ENCODE results near the gene CDCA8.
"Not testable (repeated sequence)": the region's sequence is repeated elsewhere in the genome, so short reads cannot be mapped to it uniquely, and the experiment has no call there.

Gene CDCA8

DNA sequence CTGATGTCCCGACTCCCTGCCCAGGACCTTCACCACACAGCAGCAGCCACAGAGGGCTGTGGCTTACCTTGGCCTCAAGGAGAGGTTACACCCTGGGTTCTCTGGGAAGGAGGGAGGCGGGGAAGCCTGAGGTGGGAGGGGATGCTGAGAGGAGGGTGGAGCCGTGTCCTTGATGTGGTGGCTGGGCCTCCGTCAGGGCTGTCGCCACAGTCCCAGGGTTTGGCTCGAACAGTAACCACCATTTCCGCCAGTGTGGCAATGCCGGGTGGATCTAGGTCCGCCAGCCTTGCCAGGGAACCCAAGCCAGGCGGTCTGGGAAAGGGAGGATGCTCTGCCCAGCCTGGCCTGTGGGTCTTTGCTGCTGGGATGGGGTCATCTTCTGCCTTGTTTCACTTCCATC lies 18.4 kb upstream of the CDCA8 start:
- peak; percentile 85 for DNase-seq

DNA sequence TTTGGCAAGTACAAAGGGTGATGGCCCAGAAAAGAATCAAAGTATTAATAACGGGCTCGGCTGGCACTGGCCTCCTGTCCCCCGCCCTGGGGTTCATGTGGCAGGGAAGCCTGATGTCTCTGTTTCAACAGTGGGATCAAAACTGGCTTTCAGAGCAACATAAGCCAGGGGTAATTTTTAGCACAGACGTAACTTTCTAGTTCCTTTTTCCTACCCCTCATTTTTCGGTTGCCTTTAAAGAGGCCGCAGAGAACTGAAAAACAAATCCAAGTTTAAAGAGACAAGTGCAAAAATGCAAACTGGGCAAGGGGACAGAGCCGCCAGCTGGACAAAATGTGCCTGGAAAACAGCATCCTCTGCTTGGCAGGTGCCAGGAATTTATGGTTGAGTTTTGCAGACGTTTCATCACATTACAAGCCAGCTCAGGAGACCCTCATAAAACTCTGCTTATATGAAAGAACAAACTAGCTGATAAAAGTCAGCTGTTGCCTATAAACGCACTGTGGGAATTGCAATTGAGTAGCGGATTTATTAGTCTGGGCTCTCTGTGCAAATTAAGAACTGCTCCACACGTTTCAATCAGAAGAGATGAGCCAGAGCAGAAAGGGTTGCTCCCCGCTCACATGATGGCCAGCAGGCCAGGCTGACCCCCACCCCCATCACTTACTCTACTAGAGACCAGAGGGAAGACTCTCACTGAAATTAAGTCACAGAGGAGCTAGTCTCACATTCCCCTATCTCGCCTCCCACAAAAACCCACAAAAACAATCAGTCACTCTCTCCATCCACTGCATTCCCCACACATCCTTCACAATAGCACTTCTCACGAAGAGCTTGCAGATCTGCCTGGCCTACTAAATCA lies 15.8 kb upstream of the CDCA8 start:
- DNase-seq = no peak

DNA sequence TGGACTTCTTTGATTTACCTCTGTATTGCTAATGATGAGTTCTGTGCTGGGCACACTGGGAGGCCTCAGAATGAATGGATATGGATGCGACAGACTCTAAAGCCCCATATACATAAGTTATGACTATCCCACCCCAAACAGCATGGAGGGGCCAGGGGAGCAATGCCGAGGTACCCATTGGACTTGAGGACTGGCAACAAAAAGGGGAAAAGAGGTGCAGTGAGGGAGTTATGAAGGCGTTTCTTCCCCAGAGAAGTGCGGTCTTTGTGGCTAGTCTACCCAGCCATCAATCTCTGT lies 15.2 kb upstream of the CDCA8 start:
- DNase-seq = peak; percentile 19

GRCh38 chr1:37677808-37678207 lies 14.5 kb upstream of the CDCA8 start:
- peak; percentile 16 for DNase-seq

DNA sequence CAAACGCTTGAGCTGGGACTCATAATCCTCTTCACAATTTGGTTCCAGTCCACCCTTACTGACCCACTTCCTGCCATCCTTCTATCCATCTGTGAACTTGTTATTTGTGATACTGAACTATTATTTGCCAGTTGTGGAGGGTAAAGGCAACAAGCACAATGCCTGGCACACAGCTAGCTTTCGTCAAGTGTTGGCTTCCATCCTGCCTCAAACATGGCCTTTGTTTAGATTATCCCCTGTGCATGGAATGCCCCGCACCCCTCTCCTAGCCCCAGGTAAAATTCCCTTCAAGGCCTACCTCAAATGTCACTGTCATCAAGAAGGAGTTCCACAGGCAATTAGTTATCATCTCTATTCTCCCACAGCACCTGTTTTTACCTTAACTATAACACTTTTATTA lies 11.4 kb upstream of the CDCA8 start:
- peak; percentile 25 for DNase-seq

DNA sequence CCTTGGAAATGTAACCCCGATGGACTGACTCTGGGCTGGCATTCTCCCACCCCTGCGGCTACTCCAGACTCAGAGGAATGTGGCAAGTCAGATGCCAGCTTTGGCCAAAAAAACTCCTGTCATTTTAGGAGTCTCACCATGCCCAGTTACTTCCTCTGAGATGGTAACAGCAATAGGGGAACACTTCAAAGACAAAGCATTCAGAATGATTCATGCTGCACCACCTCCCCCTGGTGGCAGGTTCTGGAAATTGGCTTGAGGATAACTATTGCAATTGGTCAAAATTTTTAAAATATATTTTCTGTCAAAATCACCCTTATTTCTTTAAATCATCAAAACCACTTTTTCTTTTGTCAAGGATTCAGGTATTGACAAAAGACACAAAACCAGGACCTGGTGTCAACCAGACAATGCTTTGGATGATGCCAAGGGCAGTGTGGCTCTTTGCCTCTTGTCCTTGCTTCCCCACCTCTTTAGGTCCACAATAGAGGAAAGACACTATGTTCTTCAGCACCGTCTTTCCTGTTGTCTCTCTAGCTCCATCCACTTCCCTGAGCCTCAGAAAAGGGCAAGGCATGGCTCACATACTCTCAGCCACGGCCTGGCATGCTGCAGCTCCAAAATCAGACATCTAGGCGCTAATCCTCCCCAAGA lies 9.9 kb upstream of the CDCA8 start:
- DNase-seq = peak; percentile 91

GRCh38 chr1:37684182-37684581 lies 8.1 kb upstream of the CDCA8 start:
- DNase-seq = not testable (repeated sequence)

DNA sequence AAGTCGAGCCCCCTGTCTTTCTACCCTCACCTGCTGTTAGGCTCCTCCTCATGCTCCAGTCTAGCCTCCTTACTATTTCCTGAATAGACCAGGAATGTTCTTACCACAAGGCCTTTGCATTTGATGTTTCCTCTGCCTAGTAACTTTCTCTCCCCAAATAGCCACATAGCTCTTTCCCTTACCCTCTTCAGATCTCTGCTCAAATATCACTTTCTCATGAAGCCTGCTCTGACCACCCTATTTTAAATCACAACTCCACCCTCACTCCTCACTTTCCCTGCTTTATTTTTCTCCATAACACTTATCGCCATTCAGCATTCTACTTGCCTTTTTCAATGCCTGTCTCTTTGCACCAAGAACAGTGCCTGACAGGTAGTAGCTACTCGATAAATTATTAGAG lies 6.6 kb upstream of the CDCA8 start:
- DNase-seq = no peak

DNA sequence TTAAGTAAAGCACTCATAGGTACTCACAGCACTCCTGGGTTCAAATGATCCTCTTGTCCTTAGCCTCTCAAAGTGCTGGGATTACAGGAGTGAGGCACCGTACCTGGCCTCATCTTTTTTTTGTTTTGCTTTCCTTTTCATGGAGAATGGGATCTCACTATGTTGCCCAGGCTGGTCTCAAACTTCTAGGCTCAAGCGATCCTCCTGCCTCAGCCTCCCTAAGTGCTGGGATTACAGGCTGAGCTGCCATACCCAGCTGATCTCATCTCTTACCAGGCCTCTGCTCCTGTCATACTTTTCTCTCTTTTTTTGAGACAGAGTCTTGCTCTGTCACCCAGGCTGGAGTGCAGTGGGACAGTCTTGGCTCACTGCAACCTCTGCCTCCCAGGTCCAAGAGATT lies 4.6 kb upstream of the CDCA8 start:
- not testable (repeated sequence) for DNase-seq

DNA sequence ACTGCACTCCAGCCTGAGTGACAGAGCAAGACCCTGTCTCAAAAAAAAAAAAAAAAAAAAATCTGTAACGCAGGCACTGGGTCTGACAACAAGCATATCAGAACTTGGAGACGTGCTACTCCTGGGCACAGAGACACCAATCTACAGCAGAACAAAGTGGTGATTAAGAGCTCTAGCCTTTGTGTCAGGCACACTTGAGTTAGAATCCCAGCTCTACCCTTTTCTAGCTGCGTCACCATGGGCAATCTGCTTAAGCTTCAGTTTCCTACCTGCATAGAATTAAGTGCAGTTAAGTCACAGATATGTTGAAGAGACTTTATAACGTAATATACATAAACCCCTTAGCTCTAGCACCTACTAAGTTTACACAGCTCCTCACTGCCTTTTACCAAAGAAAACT lies 3.4 kb upstream of the CDCA8 start:
- DNase-seq = no peak

DNA sequence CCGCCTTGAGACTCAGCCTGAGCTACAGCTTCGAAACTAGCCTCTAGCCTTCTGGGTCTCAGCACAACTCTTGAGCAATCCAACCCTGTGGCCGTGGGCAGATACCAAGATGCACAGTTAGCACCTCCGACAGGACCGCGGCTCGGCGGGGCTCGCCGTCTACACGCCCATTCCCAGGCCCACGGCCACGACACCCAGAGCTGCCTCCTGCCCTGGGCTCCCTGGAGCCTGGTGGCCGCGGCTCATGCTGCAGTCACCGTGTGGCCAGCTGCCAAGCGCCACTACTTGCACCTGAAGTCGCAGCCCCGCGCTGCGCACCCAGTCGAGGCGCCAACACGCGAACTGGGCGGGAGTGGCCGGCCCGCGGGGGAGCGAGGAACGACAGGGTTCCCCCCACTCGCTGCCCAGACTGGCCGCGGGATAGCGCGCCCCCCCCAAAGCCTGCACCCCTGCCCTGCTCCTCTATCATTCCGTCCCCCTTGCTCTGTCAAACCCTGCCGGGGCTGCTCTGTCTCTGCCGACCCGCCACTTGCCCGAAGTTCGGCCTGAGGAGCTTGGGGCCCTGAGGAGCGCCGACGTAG lies 729 bp upstream of the CDCA8 start:
- DNase-seq = peak; percentile 71

- no peak for DNase-seq
Measured at GRCh38 chr1:37692834-37693175, 489 bp downstream of the CDCA8 start.

DNA sequence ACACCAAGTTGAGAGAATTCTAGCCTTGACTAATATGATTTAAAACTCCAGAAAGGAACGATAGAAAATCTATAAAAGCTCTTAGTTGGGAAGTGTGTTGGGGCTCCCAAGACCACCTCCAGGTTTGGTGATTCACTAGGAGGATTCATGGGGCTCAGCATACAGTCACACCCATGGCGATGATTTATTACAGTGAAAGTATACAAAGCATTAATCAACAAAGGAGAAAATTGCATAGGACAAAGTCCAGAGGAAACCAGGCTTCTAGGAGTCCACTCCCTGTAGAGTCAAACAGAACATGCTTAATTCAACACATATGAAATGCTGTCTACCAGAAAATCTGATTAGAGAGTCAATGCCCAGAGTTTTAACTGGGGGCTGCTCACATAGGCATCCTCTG lies 4.8 kb downstream of the CDCA8 start:
- no peak for DNase-seq

DNA sequence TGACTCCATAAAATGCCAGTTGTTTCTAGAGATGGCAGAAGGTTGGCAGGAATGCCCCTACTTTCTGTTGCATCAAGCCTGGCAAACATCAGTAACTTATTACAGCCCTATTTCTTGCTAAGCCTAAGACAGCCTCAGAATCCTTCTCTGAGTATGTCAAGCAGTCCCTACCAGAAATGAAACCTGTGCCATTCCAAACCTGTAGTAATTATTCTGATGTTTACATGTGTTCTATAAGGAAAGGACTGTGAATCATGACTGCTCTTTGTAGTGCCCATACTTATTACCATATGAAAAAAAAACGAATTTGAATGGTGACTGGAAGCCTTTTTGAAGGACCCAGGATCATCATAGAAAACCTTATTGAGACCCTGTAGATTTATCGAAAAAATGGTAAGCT lies 5.4 kb downstream of the CDCA8 start:
- no peak for DNase-seq

DNA sequence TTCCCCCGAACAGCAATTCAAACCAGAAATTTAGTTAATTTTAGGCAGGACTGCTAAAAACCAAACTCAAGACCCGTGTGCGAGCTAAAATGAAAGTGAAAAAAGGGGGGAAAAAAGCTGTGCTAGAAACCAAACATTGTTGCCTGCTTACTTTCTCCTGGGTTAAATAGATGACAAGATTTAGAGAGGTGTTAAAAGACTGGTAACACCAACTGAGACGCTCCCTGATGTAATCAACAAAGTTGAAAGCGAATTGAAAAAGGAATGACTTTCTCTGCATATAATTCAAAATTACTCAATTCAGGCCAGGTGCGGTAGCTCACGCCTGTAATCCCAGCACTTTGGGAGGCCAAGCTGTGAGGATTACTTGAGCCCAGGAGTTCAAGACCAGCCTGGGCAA lies 6.8 kb downstream of the CDCA8 start:
- no peak for DNase-seq

DNA sequence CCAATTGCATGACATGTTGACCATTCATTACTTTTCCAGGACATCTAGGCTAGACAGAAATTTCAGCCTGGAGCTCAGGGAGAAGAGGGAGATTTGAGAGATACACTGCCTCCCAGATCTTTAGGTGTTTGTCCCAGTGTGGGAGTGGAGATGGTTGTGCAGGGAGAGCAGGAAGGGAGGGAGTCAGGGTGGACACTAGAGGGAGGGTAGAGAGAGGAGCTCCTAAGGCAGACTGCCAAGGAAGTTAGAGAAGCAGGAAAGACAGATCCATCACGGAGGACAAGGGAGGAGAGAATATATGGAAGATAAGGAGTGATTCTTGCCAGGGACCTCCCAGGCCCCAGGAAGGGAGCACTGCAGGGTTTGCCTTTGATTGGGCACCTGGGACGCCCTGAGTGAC lies 8.7 kb downstream of the CDCA8 start:
- DNase-seq = no peak

GRCh38 chr1:37703061-37703460 lies 10.7 kb downstream of the CDCA8 start:
- DNase-seq = no peak

- DNase-seq = no peak
Measured at GRCh38 chr1:37704966-37705365, 12.7 kb downstream of the CDCA8 start.

DNA sequence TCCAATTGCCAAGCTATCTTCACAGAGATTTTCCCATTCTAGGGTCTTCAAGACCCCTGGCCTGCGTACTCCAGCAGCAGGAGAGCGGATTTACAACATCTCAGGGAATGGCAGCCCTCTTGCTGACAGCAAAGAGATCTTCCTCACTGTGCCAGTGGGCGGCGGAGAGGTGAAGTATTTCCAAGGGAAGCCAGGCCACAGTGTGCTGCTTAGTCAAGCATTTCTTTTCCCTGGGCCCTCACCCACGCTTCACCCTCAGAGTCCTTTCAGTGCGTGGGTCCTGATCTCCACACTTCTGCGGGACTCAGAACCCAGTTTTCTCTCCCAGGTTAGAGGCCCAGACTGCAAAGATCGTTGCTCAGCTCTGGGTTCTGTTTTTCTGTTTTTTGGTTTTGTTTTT lies 13.1 kb downstream of the CDCA8 start:
- no peak for DNase-seq

- no peak for DNase-seq
Measured at GRCh38 chr1:37708471-37708870, 16.2 kb downstream of the CDCA8 start.

GRCh38 chr1:37714226-37714625 lies 21.9 kb downstream of the CDCA8 start:
- no peak for DNase-seq

- no peak for DNase-seq
Measured at GRCh38 chr1:37714689-37715088, 22.4 kb downstream of the CDCA8 start.

GRCh38 chr1:37716321-37716720 lies 24.0 kb downstream of the CDCA8 start:
- no peak for DNase-seq

DNA sequence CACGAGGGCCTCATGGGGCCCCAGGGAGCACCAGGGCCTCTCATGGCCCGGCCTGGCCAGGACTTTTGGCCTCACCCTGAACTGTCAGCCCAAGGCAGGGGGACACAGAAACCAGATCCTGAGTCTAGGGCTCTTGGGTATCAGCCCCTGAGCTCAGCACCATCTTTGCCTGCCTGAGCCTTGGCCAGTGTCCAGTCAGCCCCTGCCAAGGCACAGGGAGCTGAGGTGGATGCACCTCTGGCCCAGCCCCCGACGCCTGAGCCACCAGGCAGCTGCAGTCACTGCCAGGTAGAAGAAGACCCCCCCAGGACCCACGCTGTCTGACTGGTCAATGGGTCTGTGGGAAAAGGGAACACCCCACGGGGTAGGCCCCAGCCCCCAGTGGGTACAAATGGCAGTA lies 25.3 kb downstream of the CDCA8 start:
- no peak for DNase-seq
